ENCODE data around the gene SMTNL1. TPM values are rescaled to one million over a fixed set of nuclear protein-coding genes. Genes with fewer than 3 reads are reported as not detected.

Gene SMTNL1
- total and polyA plus RNA-seq, 7 experiments from 2014 or later = 0.28 to 0.44 TPM; not detected in 5

GRCh38 chr11:57513452-57513795 lies 24.0 kb upstream of the SMTNL1 start:
- H3K27me3 Mint-ChIP-seq = peaks cover 0 to 10% (median 0%) of the 10 kb centered on the region in 5 donors
- H3K9me3 Mint-ChIP-seq = no peaks in the 10 kb centered on the region
- no peaks in the 10 kb centered on the region for H3K9me3 ChIP-seq (ENCODE audit: control insufficient read depth in 2 of 3, low read length in 3 of 3)
- H3K36me3 Mint-ChIP-seq = peaks cover 0 to under 1% (median 0%) of the 10 kb centered on the region in 5 donors
- H3K36me3 ChIP-seq (ENCODE audit: control insufficient read depth in 2 of 3, insufficient read depth in 3 of 3, low read length in 3 of 3) = peaks cover 0 to 12% (median 0%) of the 10 kb centered on the region in 3 experiments
- ATAC-seq (no peak), DNase-seq (no peak)
- ChIA-PET POLR2A (interaction anchor here (1.3 to 3.1 kb wide), 2 partner anchors 11 to 12 kb away, joined by 3 to 12 read pairs; no protein-coding TSS in a partner anchor), CTCF (interaction anchor here (1.1 to 1.6 kb wide), 3 partner anchors 13 to 39 kb away, joined by 3 to 5 read pairs (median 3); no protein-coding TSS in a partner anchor)
- H3K4me3 Mint-ChIP-seq = peak overlapping the region; percentile 58 to 99 (median 96)
- peaks cover 23 to 36% (median 30%) of the 10 kb centered on the region in 7 donors for H3K4me1 Mint-ChIP-seq
- H3K27ac ChIP-seq (ENCODE audit: low read depth, low read length) = peak overlapping the region; percentile 8
- peak overlapping the region in 6 of 9 donors; percentile 36 to 79 (median 54) for H3K27ac Mint-ChIP-seq
- no peaks in the 10 kb centered on the region for H3K27me3 ChIP-seq (ENCODE audit: control insufficient read depth in 2 of 2, insufficient read depth in 2 of 2, low read length in 2 of 2)
- H3K4me3 ChIP-seq (ENCODE audit: low read length) = no peak overlapping the region
- intact Hi-C loops (cut with micrococcal nuclease) = loop anchor here in 1 of 2 donors (5.0 kb wide), 2 partner anchors 56 to 1064 kb away; partner anchors contain the start of genes LPXN and ZFP91
- H3K4me1 ChIP-seq (ENCODE audit: control insufficient read depth in 2 of 2, insufficient read depth in 2 of 2, low read length in 2 of 2) = peaks cover 5 to 7% of the 10 kb centered on the region in 2 donors

- Histone ChIP-seq H3K9me3 (ENCODE audit: control insufficient read depth in 2 of 3, low read length in 3 of 3) (no peaks in the 10 kb centered on the region), H3K4me3 (ENCODE audit: low read length) (peak overlapping the region; percentile 63), H3K4me1 (ENCODE audit: control insufficient read depth in 2 of 2, insufficient read depth in 2 of 2, low read length in 2 of 2) (peaks cover 5 to 7% of the 10 kb centered on the region in 2 donors), H3K27me3 (ENCODE audit: control insufficient read depth in 2 of 2, insufficient read depth in 2 of 2, low read length in 2 of 2) (no peaks in the 10 kb centered on the region), H3K36me3 (ENCODE audit: control insufficient read depth in 2 of 3, insufficient read depth in 3 of 3, low read length in 3 of 3) (peaks cover 0 to 12% (median 0%) of the 10 kb centered on the region in 3 experiments), H3K27ac (ENCODE audit: low read depth, low read length) (peak overlapping the region; percentile 63)
- DNase-seq = peak in 6 of 9 donors; percentile 21 to 38 (median 30)
- peak overlapping the region; percentile 95 to 99 (median 98) for H3K4me3 Mint-ChIP-seq
- CTCF ChIA-PET = interaction anchor here (0.7 to 5.3 kb wide), 5 partner anchors 12 to 55 kb away, joined by 3 to 43 read pairs (median 3); no protein-coding TSS in a partner anchor
- H3K27ac Mint-ChIP-seq = peak overlapping the region in 8 of 9 donors; percentile 36 to 74 (median 61)
- H3K27me3 Mint-ChIP-seq = peaks cover 0 to 10% (median 0%) of the 10 kb centered on the region in 5 donors
- H3K36me3 Mint-ChIP-seq = no peaks in the 10 kb centered on the region
- H3K9me3 Mint-ChIP-seq = no peaks in the 10 kb centered on the region
- POLR2A ChIA-PET = interaction anchor here (0.8 to 3.1 kb wide), 7 partner anchors 10 to 1010 kb away, joined by 3 to 12 read pairs (median 4); partner anchors contain the start of gene UBE2L6
- ATAC-seq = peak; percentile 59
- intact Hi-C loops (cut with micrococcal nuclease) = loop anchor here (1.0 to 5.0 kb wide), 5 partner anchors 16 to 1063 kb away; partner anchors contain the start of genes LPXN (in 1 of the 2), TIMM10 (in 1 of the 2) and ZFP91 (in 1 of the 2)
- peaks cover 23 to 36% (median 30%) of the 10 kb centered on the region in 7 donors for H3K4me1 Mint-ChIP-seq
Observed at GRCh38 chr11:57513911-57514537, 23.4 kb upstream of the SMTNL1 start.

- Mint-ChIP-seq H3K27me3 (peaks cover 0 to 10% (median 0%) of the 10 kb centered on the region in 5 donors), H3K4me1 (peaks cover 21 to 34% (median 29%) of the 10 kb centered on the region in 7 donors)
- peak overlapping the region; percentile 63 for H3K27ac ChIP-seq (ENCODE audit: low read depth, low read length)
Observed at GRCh38 chr11:57514538-57515331, 22.7 kb upstream of the SMTNL1 start.

GRCh38 chr11:57515332-57516060 lies 21.9 kb upstream of the SMTNL1 start, which contains the start of gene SLC43A1:
TSS of gene SLC43A1 (minus strand) at chr11:57515702. CDS start at chr11:57514111, 1,591 bp downstream.
- peak within 1 kb of the TSS; percentile 69 to 93 (median 78) for H3K27ac Mint-ChIP-seq
- H3K27me3 ChIP-seq (ENCODE audit: control insufficient read depth in 2 of 2, insufficient read depth in 2 of 2, low read length in 2 of 2) = no peaks in the 10 kb centered on the region
- intact Hi-C loops (cut with micrococcal nuclease) = loop anchor here in 1 of 2 donors (1.0 to 2.0 kb wide), 2 partner anchors 12 to 57 kb away; no protein-coding TSS in a partner anchor
- peaks cover 0 to 10% (median 0%) of the 10 kb centered on the region in 5 donors for H3K27me3 Mint-ChIP-seq
- no peaks in the 10 kb centered on the region for H3K9me3 ChIP-seq (ENCODE audit: control insufficient read depth in 2 of 3, low read length in 3 of 3)
- no peaks in the 10 kb centered on the region for H3K36me3 Mint-ChIP-seq
- H3K4me1 Mint-ChIP-seq = peaks cover 19 to 31% (median 29%) of the 10 kb centered on the region in 7 donors
- H3K36me3 ChIP-seq (ENCODE audit: control insufficient read depth in 2 of 3, insufficient read depth in 3 of 3, low read length in 3 of 3) = peaks cover 0 to 12% (median 0%) of the 10 kb centered on the region in 3 experiments
- peak; percentile 33 for ATAC-seq
- H3K4me3 Mint-ChIP-seq = peak within 1 kb of the TSS; percentile 95 to 99 (median 98)
- H3K4me1 ChIP-seq (ENCODE audit: control insufficient read depth in 2 of 2, insufficient read depth in 2 of 2, low read length in 2 of 2) = peaks cover 5 to 7% of the 10 kb centered on the region in 2 donors
- CTCF ChIA-PET = interaction anchor here (0.9 to 5.3 kb wide), 4 partner anchors 9 to 129 kb away, joined by 3 to 43 read pairs (median 20); no protein-coding TSS in a partner anchor
- POLR2A ChIA-PET = interaction anchor here (0.6 to 3.1 kb wide), 7 partner anchors 9 to 191 kb away, joined by 3 to 12 read pairs (median 4); partner anchors contain the start of gene UBE2L6
- H3K4me3 ChIP-seq (ENCODE audit: low read length) = peak within 1 kb of the TSS; percentile 63
- peak within 1 kb of the TSS; percentile 63 for H3K27ac ChIP-seq (ENCODE audit: low read depth, low read length)
- no peaks in the 10 kb centered on the region for H3K9me3 Mint-ChIP-seq
- DNase-seq = peak in 2 of 9 donors; percentile 17 to 54

More at GRCh38 chr11:57514538-57515331, 22.7 kb upstream of the SMTNL1 start:
- H3K27me3 ChIP-seq (ENCODE audit: control insufficient read depth in 2 of 2, insufficient read depth in 2 of 2, low read length in 2 of 2) = no peaks in the 10 kb centered on the region
- H3K36me3 Mint-ChIP-seq = no peaks in the 10 kb centered on the region
- ChIA-PET CTCF (interaction anchor here (0.7 to 5.3 kb wide), 4 partner anchors 13 to 56 kb away, joined by 3 to 43 read pairs (median 20); no protein-coding TSS in a partner anchor), POLR2A (interaction anchor here (0.6 to 3.1 kb wide), 10 partner anchors 9 to 1009 kb away, joined by 3 to 12 read pairs (median 4); partner anchors contain the start of gene UBE2L6)
- H3K4me3 Mint-ChIP-seq = peak overlapping the region; percentile 95 to 99 (median 98)
- H3K4me1 ChIP-seq (ENCODE audit: control insufficient read depth in 2 of 2, insufficient read depth in 2 of 2, low read length in 2 of 2) = peaks cover 5 to 7% of the 10 kb centered on the region in 2 donors
- no peaks in the 10 kb centered on the region for H3K9me3 ChIP-seq (ENCODE audit: control insufficient read depth in 2 of 3, low read length in 3 of 3)
- DNase-seq (peak; percentile 26 to 65 (median 39)), ATAC-seq (peak; percentile 57)
- intact Hi-C loops (cut with micrococcal nuclease) = loop anchor here (1.0 to 5.0 kb wide), 6 partner anchors 13 to 1063 kb away; partner anchors contain the start of genes LPXN (in 1 of the 2), TIMM10 (in 1 of the 2) and ZFP91 (in 1 of the 2)
- no peaks in the 10 kb centered on the region for H3K9me3 Mint-ChIP-seq
- H3K27ac Mint-ChIP-seq = peak overlapping the region; percentile 55 to 89 (median 74)
- peak overlapping the region; percentile 63 for H3K4me3 ChIP-seq (ENCODE audit: low read length)
- peaks cover 0 to 12% (median 0%) of the 10 kb centered on the region in 3 experiments for H3K36me3 ChIP-seq (ENCODE audit: control insufficient read depth in 2 of 3, insufficient read depth in 3 of 3, low read length in 3 of 3)

GRCh38 chr11:57516061-57516443 lies 21.3 kb upstream of the SMTNL1 start:
- Mint-ChIP-seq H3K27me3 (peaks cover 0 to 10% (median 0%) of the 10 kb centered on the region in 5 donors), H3K36me3 (no peaks in the 10 kb centered on the region), H3K9me3 (no peaks in the 10 kb centered on the region), H3K4me1 (peaks cover 19 to 31% (median 29%) of the 10 kb centered on the region in 7 donors), H3K4me3 (peak overlapping the region; percentile 89 to 99 (median 98)), H3K27ac (peak overlapping the region; percentile 23 to 93 (median 73))
- Histone ChIP-seq H3K4me3 (ENCODE audit: low read length) (peak overlapping the region; percentile 63), H3K36me3 (ENCODE audit: control insufficient read depth in 2 of 3, insufficient read depth in 3 of 3, low read length in 3 of 3) (peaks cover 0 to 12% (median 0%) of the 10 kb centered on the region in 3 experiments), H3K9me3 (ENCODE audit: control insufficient read depth in 2 of 3, low read length in 3 of 3) (no peaks in the 10 kb centered on the region), H3K27me3 (ENCODE audit: control insufficient read depth in 2 of 2, insufficient read depth in 2 of 2, low read length in 2 of 2) (no peaks in the 10 kb centered on the region), H3K27ac (ENCODE audit: low read depth, low read length) (peak overlapping the region; percentile 63), H3K4me1 (ENCODE audit: control insufficient read depth in 2 of 2, insufficient read depth in 2 of 2, low read length in 2 of 2) (peaks cover 5 to 7% of the 10 kb centered on the region in 2 donors)
- intact Hi-C loops (cut with micrococcal nuclease) = no loop called here
- no peak for ATAC-seq
- ChIA-PET CTCF (interaction anchor here (0.9 to 5.3 kb wide), 5 partner anchors 9 to 128 kb away, joined by 3 to 43 read pairs (median 4); no protein-coding TSS in a partner anchor), POLR2A (interaction anchor here (1.0 to 3.1 kb wide), 5 partner anchors 8 to 91 kb away, joined by 3 to 12 read pairs (median 5); no protein-coding TSS in a partner anchor)
- DNase-seq = no peak
